Measurements from ENCODE around the gene PRR11. TPM values are rescaled to one million over a fixed set of nuclear protein-coding genes. Genes with fewer than 3 reads are reported as not detected.
"Not testable (repeated sequence)": the region's sequence is repeated elsewhere in the genome, so short reads cannot be mapped to it uniquely, and the experiment has no call there.

Gene PRR11
- total RNA-seq, 2 donors from 2014 or later: 1.3 to 2.5 TPM

- DNase-seq (no peak), ATAC-seq (no peak)
- intact Hi-C loops (cut with DNase I): no loop called here
Observed at GRCh38 chr17:59190806-59191205, 35.3 kb downstream of the PRR11 start.

- intact Hi-C loops (cut with DNase I): no loop called here
- no peak for DNase-seq
- ATAC-seq: no peak
Observed at GRCh38 chr17:59193336-59193862, 37.9 kb downstream of the PRR11 start.

- intact Hi-C loops (cut with DNase I): no loop called here
- DNase-seq (no peak), ATAC-seq (no peak)
Observed at GRCh38 chr17:59199398-59199797, 43.9 kb downstream of the PRR11 start.

GRCh38 chr17:59202320-59202719 lies 46.8 kb downstream of the PRR11 start:
- intact Hi-C loops (cut with DNase I): no loop called here
- ATAC-seq: no peak
- DNase-seq: no peak

- intact Hi-C loops (cut with DNase I): no loop called here
- no peak for ATAC-seq
- DNase-seq: no peak
Observed at GRCh38 chr17:59219370-59219769, 63.8 kb downstream of the PRR11 start.

GRCh38 chr17:59219992-59220327 lies 64.4 kb downstream of the PRR11 start:
- intact Hi-C loops (cut with DNase I): no loop called here
- no peak for DNase-seq
- no peak for ATAC-seq

- DNase-seq (peak; percentile 98), ATAC-seq (peak; percentile 98 to 99)
- intact Hi-C loops (cut with DNase I): no loop called here
Observed at GRCh38 chr17:59220328-59221158, 65.0 kb downstream of the PRR11 start, which contains the start of gene GDPD1. Gene GDPD1 (plus strand): TSS chr17:59220511. CDS start chr17:59220610, 99 bp downstream.

- intact Hi-C loops (cut with DNase I): no loop called here
- ATAC-seq: no peak
- DNase-seq: no peak
Observed at GRCh38 chr17:59221159-59221847, 65.8 kb downstream of the PRR11 start.

GRCh38 chr17:59223813-59224212 lies 68.3 kb downstream of the PRR11 start:
- ATAC-seq (no peak), DNase-seq (no peak)
- intact Hi-C loops (cut with DNase I): no loop called here

GRCh38 chr17:59228588-59228987 lies 73.0 kb downstream of the PRR11 start:
- DNase-seq; ATAC-seq; intact Hi-C loops (cut with DNase I): not testable (repeated sequence)

GRCh38 chr17:59230764-59231163 lies 75.2 kb downstream of the PRR11 start:
- intact Hi-C loops (cut with DNase I): no loop called here
- DNase-seq (no peak), ATAC-seq (no peak)

- intact Hi-C loops (cut with DNase I): no loop called here
- ATAC-seq (no peak), DNase-seq (no peak)
Observed at GRCh38 chr17:59234631-59235030, 79.1 kb downstream of the PRR11 start.

GRCh38 chr17:59238906-59239305 lies 83.4 kb downstream of the PRR11 start:
- ATAC-seq (no peak), DNase-seq (no peak)
- intact Hi-C loops (cut with DNase I): no loop called here

- no peak for DNase-seq
- ATAC-seq: no peak
- intact Hi-C loops (cut with DNase I): no loop called here
Observed at GRCh38 chr17:59244081-59244480, 88.5 kb downstream of the PRR11 start.

Small RNAs within 50 kb of the gene (microRNA-seq; reads per million reads assigned to microRNA genes)
- gene MIR301A (228 to 1,678 reads per million in 2 donors), gene MIR454 (1,350 to 1,811 reads per million in 2 donors)

Other genes starting within 250 kb of the PRR11 start
- gene TRIM37, start 48.9 kb upstream of the PRR11 start, total RNA-seq: 10 to 100 TPM; 16.8 to 18.5 TPM
- 10 to 100 TPM; 23.0 to 29.8 TPM for gene SKA2, start 560 bp upstream of the PRR11 start, total RNA-seq
- 1 to 10 TPM; 8.4 to 8.9 TPM for gene SMG8, start 54.3 kb downstream of the PRR11 start, total RNA-seq
- 1 to 10 TPM; 2.0 to 4.3 TPM for gene GDPD1, start 64.8 kb downstream of the PRR11 start, total RNA-seq
- gene YPEL2, start 175.9 kb downstream of the PRR11 start, total RNA-seq: 10 to 100 TPM; 10.5 to 25.4 TPM

Data from left cardiac atrium (tissue), 4 donors.